GM18517 (cell line): ENCODE data around the gene GLG1.
A peak's percentile ranks its signal among the peaks of the same experiment; 100 is the strongest.
"Not testable (repeated sequence)": the region's sequence is repeated elsewhere in the genome, so short reads cannot be mapped to it uniquely, and the experiment has no call there.

Experiments used
- ATAC-seq: cut with Tn5 transposase; IDR thresholded peaks from one replicate; pipeline ENCODE4 v1.9.1; 2021; ENCODE audit warnings: mild to moderate bottlenecking, moderate library complexity; ENCODE audit not compliant: unreplicated experiment

The GLG1 gene

GRCh38 chr16:74450967-74451760, 155.8 kb downstream of the GLG1 start:
- ATAC-seq: no peak

- no peak for ATAC-seq
These were observed 156.7 kb downstream of the GLG1 start for GRCh38 chr16:74450236-74450635.

GRCh38 chr16:74449470-74449869, 157.4 kb downstream of the GLG1 start:
- ATAC-seq: no peak

- ATAC-seq: no peak
These were observed 157.9 kb downstream of the GLG1 start for GRCh38 chr16:74448990-74449389.

- no peak for ATAC-seq
These were observed 159.3 kb downstream of the GLG1 start for GRCh38 chr16:74447578-74447977.

GRCh38 chr16:74446866-74447265, 160.0 kb downstream of the GLG1 start:
- no peak for ATAC-seq

GRCh38 chr16:74443624-74444346, 163.1 kb downstream of the GLG1 start:
- not testable (repeated sequence) for ATAC-seq

GRCh38 chr16:74439685-74440084, 167.2 kb downstream of the GLG1 start:
- ATAC-seq: no peak

GRCh38 chr16:74438492-74438979, 168.4 kb downstream of the GLG1 start:
- no peak for ATAC-seq

- no peak for ATAC-seq
These were observed 175.4 kb downstream of the GLG1 start for GRCh38 chr16:74431516-74431915.

- peak; percentile 59 for ATAC-seq
These were observed 176.7 kb downstream of the GLG1 start for GRCh38 chr16:74430036-74430712.

GRCh38 chr16:74428493-74428892, 178.4 kb downstream of the GLG1 start:
- not testable (repeated sequence) for ATAC-seq

- not testable (repeated sequence) for ATAC-seq
These were observed 181.2 kb downstream of the GLG1 start for GRCh38 chr16:74425751-74426150.

- ATAC-seq: not testable (repeated sequence)
These were observed 183.2 kb downstream of the GLG1 start for GRCh38 chr16:74423721-74424120.

GRCh38 chr16:74422086-74422485, 184.8 kb downstream of the GLG1 start:
- not testable (repeated sequence) for ATAC-seq

- ATAC-seq: not testable (repeated sequence)
These were observed 185.5 kb downstream of the GLG1 start for GRCh38 chr16:74421482-74421785.

GRCh38 chr16:74420612-74421481, 186.1 kb downstream of the GLG1 start, which contains the start of gene CLEC18B:
CLEC18B (minus strand) TSS chr16:74421478; CDS start chr16:74421270, 208 bp downstream.
- ATAC-seq: not testable (repeated sequence)

- ATAC-seq: not testable (repeated sequence)
These were observed 187.1 kb downstream of the GLG1 start for GRCh38 chr16:74419811-74420210.

- ATAC-seq: not testable (repeated sequence)
These were observed 189.0 kb downstream of the GLG1 start for GRCh38 chr16:74417897-74418296.

- not testable (repeated sequence) for ATAC-seq
These were observed 193.0 kb downstream of the GLG1 start for GRCh38 chr16:74413920-74414319.
